Cardiac septum (tissue), 1 donor: ENCODE measurements around the gene SPPL3. TPM values are rescaled to one million over a fixed set of nuclear protein-coding genes. Genes with fewer than 3 reads are reported as not detected.

Experiments
- DNase-seq: peaks from one replicate; pipeline ENCODE4 v3.0.0-alpha.2; 2020; ENCODE audit warnings: low spot score
- intact Hi-C: fragments of 100-400 bp; cut with DNase I; formaldehyde crosslinking; loops from one replicate; pipeline ENCODE4 v1.14.0; 2022
- total RNA-seq: library from RNA; stranded (reverse); fragmentation: NEBNext Ultra II Directional; extraction: Animal tissue kit (Norgen Biotek cat#: 25700); gene quantifications from one replicate; pipeline ENCODE4 v1.2.1, GENCODE V29; 2021
- donor health status: DM: no; HTN: no; CAD: no.

The SPPL3 gene
- total RNA-seq, 1 donor from 2014 or later: 32.2 TPM

DNA sequence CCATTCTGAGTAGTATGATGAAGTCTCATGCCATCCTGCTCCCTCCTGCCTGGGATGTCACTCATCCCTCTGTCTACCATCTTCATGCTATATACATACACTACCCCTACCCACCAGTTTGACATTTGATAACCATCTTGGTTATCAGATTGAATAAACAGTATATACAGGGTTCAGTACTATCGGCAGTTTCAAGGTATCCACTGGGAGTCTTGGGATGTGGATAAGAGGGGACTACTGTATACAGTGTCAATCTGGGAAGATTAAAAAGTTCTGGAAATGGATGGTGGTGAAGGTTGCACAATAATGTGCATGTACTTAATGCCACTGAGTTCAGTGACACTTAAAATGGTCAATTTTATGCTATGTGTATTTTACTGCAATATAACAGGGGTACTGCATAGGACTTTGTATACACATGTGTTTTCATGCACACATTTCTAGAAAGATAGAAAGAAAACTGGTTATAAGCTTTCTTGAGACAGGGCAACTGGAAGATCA, 22.1 kb downstream of the SPPL3 start:
- intact Hi-C loops: no loop called here
- DNase-seq: no peak

DNA sequence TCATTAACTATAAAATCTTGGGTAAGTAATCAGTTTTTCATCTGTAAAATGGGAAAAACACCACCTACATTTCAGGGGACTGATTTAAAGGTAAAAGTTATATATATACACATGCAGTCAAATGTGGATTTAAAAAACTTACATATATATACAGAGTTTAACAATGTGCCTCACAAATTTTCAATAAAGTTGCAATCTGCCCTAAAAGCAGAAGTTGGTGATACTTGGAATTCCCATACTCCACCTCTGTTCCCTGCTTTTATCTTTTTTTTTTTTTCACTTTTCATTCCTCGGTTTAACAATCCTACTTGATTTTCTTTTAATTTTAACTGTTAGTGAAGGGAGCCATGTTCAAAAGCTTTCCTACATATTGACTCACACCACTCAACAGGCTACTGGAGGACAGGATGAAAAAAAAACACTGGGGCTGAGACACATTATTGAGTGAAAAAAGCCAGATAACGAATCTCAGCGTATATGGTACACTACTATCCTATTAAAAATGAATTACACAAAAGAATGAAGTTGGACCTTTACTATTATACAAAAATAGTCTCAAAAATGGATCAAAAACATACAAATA, 24.3 kb downstream of the SPPL3 start:
- intact Hi-C loops: no loop called here
- DNase-seq: no peak

DNA sequence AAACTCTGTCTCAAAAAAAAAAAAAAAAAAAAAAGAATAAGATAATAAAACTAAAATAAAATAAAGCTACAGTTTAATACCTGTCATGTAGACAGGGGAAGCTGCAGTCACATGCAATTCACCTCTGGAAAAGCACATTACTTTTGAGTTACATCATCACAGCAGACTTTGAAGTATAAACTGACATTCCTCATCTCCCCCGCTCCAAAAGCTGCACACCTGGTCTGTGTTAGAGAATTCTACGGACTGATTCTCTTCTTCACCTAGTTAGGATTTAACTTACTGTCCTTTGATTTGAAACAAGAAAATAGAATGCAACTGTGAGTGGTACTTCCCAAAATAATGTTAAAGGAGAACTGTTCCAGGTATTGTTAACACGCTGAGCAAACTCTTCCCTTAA, 25.1 kb downstream of the SPPL3 start:
- intact Hi-C loops: no loop called here
- no peak for DNase-seq

DNA sequence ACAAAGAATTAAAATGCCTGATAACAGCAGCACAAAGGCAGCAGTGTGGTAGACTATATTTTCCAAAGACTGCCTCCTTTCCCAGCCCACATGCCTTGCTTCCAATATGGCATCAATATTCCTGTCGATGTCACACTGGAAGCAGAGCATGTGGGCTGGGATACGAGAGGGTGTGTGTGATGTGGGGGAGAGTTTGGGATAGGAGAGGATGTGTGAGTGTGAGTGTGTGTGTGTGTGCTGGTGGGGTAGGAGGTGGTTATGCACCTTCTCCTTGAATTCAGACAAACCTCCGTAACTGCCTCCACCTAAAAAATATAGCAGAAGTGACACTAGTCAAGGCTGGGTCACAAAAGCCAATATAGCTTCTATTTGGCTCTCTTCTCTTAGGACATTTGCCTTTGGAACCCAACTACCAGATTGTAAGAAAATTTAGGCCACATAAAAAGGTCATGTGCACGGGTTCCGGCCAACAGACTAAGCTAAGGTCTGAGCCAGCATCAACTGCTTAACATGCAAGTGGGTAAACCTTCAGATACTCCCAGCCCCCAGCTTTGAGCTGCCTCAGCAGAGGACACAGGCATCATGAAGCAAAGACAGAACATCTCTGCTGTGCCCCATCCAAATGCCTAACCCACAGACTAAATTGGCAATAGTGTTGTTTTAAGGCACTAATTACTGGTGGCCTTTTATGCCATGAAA, 29.5 kb downstream of the SPPL3 start:
- DNase-seq: no peak

DNA sequence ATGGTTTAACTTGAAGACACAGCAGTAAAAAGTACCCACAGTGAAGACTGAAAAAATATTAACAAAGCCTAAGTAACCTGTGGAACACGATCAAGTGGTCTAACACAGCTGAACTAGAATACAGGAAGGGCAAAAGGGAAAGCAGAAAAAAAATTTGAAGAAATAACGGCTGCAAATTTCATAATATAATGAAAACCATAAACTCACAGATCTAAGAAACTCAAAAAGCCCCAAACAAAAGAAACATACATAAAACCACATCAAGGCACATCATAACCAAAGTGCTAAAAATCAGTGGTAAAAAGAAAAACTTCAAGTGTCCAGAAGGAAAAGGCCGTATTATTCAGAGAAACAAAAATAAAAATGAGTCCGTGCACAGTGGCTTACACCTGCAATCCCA, 30.9 kb downstream of the SPPL3 start:
- DNase-seq: no peak
- intact Hi-C loops: no loop called here

More for the DNA sequence above, 29.5 kb downstream of the SPPL3 start:
- intact Hi-C loops: no loop called here

DNA sequence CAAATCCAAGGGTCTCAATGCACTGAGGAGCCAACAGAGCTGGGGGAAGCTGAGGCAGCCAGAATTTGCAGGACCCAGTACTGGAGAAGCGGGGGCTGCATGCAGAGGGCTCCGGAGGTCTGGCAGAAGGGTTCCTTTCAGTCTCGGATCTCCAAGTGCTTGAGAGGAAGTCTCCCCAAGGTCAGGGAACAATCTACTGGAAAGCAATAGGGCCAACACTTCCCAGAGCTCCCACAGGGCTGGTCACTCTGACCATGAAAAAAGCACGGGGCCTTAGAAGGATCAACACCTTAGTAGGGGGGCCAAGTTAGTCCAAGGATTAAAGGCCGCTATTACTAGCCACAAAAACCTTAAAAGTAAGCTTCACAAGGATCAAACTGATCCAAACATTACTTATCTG, 31.7 kb downstream of the SPPL3 start:
- intact Hi-C loops: no loop called here
- no peak for DNase-seq

DNA sequence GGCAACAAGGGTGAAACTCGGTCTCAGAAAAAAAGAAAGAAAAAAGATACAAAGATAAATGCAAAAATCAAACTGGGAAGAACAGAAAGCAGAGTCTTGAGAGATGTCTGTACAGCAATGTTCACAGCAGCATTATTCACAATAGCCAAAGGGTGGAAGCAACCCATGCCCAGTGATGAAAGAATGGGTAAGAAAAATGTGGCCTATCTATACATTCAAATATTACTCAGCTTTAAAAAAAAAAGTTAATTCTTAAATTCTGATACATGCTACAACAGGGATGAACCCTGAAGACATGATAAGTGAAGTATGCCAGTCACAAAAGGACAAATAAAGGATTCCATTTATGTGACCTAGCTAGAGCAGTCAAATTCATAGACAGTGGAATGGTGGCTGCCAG, 33.7 kb downstream of the SPPL3 start:
- intact Hi-C loops: no loop called here
- no peak for DNase-seq

DNA sequence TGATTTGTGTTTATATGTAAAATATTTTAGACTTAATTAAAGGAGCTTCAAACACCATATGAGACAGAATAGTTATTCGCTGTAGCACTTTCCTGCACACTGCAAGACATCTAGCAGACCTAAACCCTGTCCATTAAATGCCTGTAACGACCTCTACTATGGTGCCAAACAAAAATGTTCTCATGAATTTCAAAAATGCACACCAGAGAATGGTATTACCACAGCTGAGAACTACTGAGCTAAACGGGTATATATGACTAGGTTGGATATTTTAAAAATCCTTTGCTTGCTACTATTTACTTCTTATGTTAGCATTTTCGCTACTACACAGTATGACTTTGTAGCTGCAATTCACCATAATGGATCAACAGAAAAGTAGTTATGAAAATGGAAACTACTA, 34.8 kb downstream of the SPPL3 start:
- intact Hi-C loops: no loop called here

DNA sequence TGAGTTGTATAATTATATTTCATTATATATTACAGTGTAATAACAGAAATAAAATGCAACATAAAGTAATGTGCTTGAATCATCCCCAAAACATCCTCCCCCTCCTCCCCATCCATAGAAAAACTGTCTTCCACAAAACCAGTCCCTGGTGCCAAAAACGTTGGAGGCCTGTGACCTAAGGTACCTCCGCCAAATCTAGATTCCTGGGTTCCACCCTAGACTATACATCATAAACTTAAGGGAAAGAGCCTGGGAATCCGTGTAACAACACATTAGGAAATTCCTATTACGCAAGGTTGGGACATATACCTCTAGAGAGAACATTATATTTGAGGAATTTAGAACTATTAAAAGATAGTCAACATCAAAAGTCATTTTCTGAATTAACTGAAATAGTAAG, 38.0 kb downstream of the SPPL3 start:
- no peak for DNase-seq
- intact Hi-C loops: no loop called here

More for the DNA sequence above, 34.8 kb downstream of the SPPL3 start:
- DNase-seq: no peak

DNA sequence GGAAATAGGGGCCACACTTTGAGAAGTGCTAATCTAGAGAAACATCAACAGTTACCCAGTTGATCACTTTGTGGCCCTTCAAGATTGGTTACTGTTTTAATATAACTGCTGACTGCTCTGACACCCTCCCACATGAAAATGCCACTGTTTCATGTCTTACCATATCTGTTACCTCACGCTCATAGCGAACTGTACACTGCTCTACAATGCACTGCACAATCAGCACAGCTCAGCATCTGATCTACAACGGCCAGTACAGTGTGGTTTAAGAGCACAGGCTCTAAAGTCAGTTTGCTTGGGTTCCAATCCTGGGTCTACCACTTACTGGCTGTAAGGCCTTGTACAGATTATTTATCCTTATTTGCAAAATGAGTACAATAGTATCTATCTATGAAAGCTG, 39.1 kb downstream of the SPPL3 start:
- intact Hi-C loops: no loop called here
- no peak for DNase-seq

DNA sequence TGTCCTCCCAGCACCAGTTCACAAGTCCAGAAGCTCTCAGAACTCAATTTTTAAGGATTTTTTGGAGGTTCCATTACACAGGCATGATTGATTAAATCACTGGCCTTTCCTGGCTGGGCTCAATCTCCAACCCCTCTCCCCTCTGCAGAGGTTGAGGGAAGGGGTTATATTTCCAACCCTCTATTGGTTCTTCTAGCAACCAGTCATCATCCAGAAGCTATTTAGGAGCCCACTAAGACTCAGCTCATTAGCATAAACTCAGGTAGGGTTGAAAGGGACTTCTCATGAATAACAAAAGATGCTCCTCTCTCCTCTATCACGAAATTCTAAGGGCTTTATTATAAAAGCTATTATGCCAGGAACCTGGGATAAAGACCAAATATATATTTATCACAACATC, 41.5 kb downstream of the SPPL3 start:
- intact Hi-C loops: no loop called here
- no peak for DNase-seq

DNA sequence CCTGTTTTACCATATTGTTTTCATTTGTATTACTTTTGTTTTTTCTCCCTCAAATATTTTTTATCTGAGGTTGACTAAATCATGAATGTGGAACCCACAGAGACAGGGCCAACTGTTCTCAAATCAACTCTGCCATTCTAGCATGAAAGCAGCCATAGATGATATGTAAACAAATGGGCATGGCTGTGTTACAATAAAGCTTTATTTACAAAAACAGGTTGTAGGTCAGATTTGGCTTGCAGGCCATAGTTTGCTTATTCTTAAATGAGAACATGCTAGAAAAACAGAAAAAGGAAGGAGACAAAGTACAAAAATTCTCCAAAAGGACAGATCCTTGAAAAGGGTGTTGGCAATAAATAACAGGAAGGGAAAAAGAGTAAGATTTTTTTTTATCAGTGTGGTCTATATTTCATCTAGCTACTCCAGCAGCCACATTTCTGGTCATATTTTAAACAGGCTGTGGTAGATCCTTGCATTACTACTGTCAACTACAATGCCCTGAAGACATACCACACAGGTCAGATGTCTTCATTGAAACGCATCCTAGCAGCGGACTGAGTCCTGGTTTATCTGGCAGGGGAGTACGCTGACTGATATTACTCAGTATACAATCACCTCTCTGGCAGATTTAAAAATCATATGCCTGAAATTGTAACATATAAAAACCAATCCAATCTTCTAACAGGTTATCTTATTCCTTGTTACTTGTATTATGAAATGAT, 42.9 kb downstream of the SPPL3 start:
- intact Hi-C loops: no loop called here
- no peak for DNase-seq

DNA sequence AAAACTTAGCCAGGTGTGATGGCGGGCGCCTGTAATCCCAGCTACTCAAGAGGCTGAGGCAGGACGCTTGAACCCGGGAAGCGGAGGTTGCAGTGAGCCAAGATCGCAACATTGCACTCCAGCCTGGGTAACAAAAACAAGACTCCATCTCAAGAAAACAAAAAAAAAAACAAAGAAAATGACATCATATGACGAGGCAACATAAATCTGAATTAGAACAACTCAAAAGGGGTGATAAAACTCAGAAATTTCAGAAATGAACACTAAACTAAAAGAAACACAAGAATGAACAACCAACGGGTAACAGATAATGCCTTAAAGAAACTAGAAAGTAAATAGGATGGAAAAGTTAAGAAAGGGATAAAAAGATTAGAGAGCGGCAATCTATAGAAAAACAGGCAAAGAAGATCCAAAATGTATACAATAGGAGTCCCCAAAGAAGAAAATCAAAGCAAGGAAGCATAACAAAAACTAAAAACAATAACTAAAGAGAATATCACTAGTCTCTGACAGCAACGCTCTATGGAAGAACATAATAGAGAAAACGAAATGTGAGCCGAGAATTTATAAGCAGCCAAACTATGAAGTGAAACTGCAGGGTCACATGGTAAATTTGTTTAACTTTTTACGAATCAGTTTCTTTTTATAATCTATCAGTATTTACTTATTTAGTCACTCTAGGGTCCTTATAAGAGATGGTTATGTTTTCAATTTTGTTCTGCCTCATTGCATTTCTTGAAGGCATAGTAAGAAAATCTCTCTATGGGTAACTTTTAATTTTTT, 45.7 kb downstream of the SPPL3 start:
- intact Hi-C loops: no loop called here
- no peak for DNase-seq

DNA sequence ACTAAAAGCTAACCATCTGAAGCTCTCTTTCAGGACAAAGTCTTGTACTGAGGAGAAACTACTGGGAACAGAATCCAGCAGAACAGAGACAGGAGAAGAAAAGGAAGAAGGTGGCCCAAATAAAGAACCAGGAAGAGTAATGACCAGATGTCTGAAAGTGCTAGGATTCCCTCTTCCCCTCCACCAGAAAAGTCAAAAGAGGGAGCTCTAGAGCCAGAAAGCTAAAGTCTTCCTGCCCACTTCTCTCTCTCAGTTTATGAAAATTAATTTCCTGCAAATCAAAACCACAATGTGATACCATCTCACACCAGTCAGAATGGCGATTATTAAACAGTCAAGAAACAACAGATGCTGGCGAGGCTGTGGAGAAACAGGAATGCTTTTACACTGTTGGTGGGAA, 47.2 kb downstream of the SPPL3 start:
- intact Hi-C loops: no loop called here
- DNase-seq: no peak

DNA sequence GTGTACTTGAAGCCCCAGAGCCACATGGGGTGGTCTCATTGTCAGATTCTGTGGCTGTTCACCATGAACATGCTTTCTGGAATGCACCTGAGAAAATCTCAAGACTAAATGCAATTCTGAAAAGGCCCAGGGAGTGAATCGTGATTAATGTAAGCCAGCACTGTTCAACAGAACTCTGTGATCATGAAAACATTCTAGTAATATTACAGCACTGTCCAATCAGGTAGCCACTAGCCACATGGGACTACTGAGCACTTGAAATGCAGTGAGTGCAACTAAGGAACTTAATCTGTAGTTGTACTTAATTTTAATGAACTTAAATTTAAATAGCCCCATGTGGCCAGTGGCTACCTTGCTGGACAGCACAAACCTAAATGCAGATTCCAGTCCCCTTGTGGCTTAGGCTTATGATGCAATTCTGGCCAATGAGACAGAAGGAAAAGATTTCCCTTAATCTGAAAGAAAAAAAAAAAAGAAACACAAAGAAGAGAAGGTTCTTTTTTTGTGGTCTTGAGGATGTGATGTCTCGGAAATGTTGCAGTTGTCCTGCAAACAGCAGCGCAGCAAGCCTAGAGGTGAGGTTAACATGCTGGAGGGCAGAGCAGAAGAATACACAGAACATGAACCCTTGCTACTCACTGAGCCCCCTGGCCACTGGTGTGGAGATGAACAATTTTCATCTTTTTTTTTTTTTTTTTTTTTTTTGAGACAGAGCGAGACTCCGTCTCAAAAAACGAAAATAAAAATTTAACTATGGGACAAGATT, 48.2 kb downstream of the SPPL3 start:
- intact Hi-C loops: no loop called here
- DNase-seq: no peak

DNA sequence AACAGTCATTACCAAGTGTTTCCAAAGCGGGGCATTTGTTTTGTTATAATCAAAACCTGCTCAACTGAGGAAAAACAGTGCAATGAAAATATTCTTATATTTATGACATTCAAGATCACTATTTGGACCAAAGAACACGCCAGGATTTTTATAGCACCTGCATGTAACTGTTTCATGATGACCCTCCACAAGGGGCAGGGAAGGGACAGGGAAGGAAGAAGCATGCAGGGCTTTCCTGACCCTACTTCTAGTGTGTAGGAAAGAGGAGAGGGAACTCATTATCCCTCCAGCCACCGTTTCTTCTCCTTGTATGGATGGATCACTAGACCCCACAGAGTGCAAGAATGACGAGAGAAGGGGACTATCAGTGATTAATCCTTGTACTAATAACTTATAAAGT, 49.4 kb downstream of the SPPL3 start:
- DNase-seq: no peak
- intact Hi-C loops: no loop called here

DNA sequence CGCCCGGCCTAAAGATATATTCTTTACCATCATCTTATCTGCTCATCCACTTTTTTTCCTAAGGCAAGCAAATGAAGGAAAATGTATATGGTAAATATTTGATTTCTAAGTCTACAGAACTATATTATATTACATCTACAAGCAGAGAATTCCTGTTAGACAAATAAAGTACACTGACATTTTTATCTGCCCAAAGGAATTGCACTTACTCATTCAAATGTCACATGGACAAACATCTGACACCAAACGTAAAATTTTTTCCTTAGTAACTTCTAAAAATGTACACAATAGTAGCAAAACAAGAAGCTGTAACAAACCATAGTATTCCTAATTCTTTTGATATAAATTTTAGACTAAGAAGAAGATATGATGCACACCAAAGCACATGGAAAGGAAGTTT, 51.0 kb downstream of the SPPL3 start:
- intact Hi-C loops: no loop called here
- no peak for DNase-seq

DNA sequence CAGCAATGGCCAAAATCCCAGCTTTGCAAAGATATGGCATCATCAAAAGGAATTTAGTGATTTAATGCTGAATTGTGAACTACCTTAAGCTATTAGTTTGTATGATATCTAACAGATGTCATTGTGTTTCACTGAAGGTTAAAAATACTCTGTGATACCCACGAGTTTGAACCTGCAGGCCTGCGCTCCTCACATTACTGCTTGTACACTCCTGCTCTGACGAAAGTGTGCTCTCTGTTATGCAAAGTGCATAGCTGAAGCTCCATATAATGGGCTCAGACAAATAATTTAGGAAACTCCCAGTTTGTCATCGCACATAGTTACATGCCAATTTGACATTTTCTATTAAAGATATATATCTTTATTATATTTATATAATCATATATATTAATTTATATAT, 52.2 kb downstream of the SPPL3 start:
- DNase-seq: no peak
- intact Hi-C loops: no loop called here

DNA sequence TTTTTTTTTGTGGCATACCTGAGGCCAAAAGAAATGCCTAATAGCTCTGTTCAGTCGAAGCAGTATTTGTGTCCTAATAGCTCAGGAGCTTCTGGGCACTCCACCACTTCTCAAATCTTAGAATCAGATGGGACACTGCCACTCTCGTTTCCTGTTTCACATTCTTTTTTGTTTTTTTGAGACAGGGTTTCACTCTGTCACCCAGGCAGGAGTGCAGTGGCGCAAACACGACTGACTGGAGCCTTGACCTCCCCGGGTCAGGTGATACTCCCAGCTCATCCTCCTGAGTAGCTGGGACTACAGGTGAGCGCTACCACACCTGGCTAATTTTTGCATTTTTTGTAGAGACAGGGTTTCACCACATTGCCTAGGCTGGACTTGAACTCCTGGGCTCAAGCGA, 52.7 kb downstream of the SPPL3 start:
- no peak for DNase-seq

More for the DNA sequence above, 52.7 kb downstream of the SPPL3 start:
- intact Hi-C loops: no loop called here
